BE2C (cell line): Measurements from ENCODE around the gene KCNAB1.
A peak's percentile ranks its signal among the peaks of the same experiment; 100 is the strongest.

Source experiments
- DNase-seq: peaks from one replicate; pipeline ENCODE4 v3.0.0-alpha.2; 2020
- H3K27me3 ChIP-seq: fragments of 250-450 bp; sonication (Bioruptor Pico); 2 replicates; pipeline ENCODE4 v1.5.1; 2020; ENCODE audit warnings: mild to moderate bottlenecking
- H3K36me3 ChIP-seq: fragments of 250-450 bp; sonication (Bioruptor Pico); 2 replicates; pipeline ENCODE4 v1.5.1; 2020; ENCODE audit warnings: mild to moderate bottlenecking
- H3K4me1 ChIP-seq: fragments of 250-450 bp; sonication (Bioruptor Pico); 2 replicates; pipeline ENCODE4 v1.5.1; 2020
- H3K4me3 ChIP-seq: 2 replicates; pipeline ENCODE4 v1.5.1; 2011; ENCODE audit warnings: low read depth, low read length
- H3K9me3 ChIP-seq: fragments of 250-450 bp; sonication (Bioruptor Pico); 2 replicates; pipeline ENCODE4 v1.5.1; 2020
- TF ChIP-seq, protein P1 (sequence below): IDR thresholded peaks from 2 replicates; pipeline ENCODE4 v1.5.1; 2012; ENCODE audit warnings: mild to moderate bottlenecking, low read depth, low read length

KCNAB1 gene

GRCh38 chr3:156532730-156533129, 412.4 kb downstream of the KCNAB1 start:
- Histone ChIP-seq H3K4me1 (no peaks in the 10 kb centered on the region), H3K9me3 (no peaks in the 10 kb centered on the region), H3K27me3 (no peaks in the 10 kb centered on the region), H3K36me3 (no peaks in the 10 kb centered on the region; the same call in 1 of the 2 replicates), H3K4me3 (no peak overlapping the region)
- TF ChIP-seq, protein P1, sequence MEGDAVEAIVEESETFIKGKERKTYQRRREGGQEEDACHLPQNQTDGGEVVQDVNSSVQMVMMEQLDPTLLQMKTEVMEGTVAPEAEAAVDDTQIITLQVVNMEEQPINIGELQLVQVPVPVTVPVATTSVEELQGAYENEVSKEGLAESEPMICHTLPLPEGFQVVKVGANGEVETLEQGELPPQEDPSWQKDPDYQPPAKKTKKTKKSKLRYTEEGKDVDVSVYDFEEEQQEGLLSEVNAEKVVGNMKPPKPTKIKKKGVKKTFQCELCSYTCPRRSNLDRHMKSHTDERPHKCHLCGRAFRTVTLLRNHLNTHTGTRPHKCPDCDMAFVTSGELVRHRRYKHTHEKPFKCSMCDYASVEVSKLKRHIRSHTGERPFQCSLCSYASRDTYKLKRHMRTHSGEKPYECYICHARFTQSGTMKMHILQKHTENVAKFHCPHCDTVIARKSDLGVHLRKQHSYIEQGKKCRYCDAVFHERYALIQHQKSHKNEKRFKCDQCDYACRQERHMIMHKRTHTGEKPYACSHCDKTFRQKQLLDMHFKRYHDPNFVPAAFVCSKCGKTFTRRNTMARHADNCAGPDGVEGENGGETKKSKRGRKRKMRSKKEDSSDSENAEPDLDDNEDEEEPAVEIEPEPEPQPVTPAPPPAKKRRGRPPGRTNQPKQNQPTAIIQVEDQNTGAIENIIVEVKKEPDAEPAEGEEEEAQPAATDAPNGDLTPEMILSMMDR, result no peak
- DNase-seq, result no peak

DNA sequence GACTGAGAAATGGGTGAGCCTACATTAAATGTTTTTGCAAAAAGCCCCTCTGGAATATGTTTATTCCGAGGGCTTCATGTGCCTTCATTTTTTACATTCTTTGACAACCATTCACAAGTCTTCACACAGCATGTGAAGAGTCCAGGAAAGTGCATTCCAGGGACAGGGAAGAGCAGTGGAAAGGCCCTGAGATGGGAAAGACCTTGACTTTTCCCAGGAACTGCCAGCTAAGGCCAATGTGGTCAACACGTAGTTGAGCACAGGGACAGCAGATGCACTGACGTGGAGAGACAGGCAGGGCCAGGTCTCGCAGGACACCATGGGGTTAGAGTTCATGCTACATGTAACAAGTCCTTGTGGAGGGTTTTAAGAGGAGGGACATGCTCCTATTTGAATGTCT, 412.8 kb downstream of the KCNAB1 start:
- DNase-seq, result no peak
- no peaks in the 10 kb centered on the region for H3K27me3 ChIP-seq

DNA sequence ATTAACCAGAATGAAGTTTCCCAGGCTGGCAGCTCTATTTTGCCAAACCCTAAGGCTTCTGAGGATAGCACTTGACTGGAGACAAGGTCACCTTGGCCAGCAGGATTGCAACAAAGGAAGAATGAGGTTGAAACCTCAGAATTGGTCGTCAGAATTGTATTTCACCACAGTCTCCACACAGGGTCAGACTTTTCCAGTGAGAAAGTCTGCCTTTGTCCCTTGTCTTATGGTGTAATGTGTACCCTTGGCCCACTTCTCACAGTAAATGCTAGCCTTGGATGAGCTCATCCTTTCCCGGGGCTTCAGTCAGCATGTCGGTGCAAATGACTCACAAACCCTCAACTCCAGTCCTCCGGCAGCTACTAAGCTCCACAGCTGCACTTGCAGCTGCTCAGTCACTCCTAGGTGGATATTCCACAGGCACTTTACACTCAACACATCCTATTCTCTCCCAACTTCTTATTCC, 414.8 kb downstream of the KCNAB1 start:
- Histone ChIP-seq H3K27me3 (no peaks in the 10 kb centered on the region), H3K9me3 (no peaks in the 10 kb centered on the region), H3K4me1 (no peaks in the 10 kb centered on the region), H3K36me3 (no peaks in the 10 kb centered on the region; the same call in none of the 2 replicates), H3K4me3 (no peak overlapping the region)
- peak; percentile 38 for DNase-seq
- TF ChIP-seq, protein P1, result 0 out of 2 replicates have a peak, but pooled peaks have one; percentile 8

More for the DNA sequence above, 412.8 kb downstream of the KCNAB1 start:
- H3K36me3 ChIP-seq, result no peaks in the 10 kb centered on the region; the same call in 1 of the 2 replicates
- TF ChIP-seq, protein P1, result no peak
- H3K4me1 ChIP-seq, result no peaks in the 10 kb centered on the region
- no peaks in the 10 kb centered on the region for H3K9me3 ChIP-seq
- H3K4me3 ChIP-seq, result no peak overlapping the region

DNA sequence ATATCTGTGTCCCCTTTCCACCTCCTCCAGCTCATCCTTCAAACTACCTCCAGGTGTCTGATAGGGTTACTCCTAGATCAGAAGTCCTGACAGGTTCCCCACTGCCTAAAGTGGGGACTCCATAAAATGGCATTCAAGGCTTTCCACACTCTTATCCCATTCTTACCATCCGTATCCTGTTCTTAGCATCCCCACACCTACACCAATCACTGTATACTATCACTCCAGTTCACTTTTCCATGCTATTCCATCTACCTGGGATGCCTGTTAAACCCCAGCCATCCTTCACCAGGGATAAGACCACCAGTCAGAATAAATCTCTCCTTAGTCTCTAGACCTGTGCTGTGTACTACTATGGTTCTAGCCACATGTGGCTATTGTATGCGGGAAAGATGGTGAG, 415.4 kb downstream of the KCNAB1 start:
- H3K36me3 ChIP-seq, result no peaks in the 10 kb centered on the region; the same call in none of the 2 replicates
- TF ChIP-seq, protein P1, result no peak
- DNase-seq, result no peak

DNA sequence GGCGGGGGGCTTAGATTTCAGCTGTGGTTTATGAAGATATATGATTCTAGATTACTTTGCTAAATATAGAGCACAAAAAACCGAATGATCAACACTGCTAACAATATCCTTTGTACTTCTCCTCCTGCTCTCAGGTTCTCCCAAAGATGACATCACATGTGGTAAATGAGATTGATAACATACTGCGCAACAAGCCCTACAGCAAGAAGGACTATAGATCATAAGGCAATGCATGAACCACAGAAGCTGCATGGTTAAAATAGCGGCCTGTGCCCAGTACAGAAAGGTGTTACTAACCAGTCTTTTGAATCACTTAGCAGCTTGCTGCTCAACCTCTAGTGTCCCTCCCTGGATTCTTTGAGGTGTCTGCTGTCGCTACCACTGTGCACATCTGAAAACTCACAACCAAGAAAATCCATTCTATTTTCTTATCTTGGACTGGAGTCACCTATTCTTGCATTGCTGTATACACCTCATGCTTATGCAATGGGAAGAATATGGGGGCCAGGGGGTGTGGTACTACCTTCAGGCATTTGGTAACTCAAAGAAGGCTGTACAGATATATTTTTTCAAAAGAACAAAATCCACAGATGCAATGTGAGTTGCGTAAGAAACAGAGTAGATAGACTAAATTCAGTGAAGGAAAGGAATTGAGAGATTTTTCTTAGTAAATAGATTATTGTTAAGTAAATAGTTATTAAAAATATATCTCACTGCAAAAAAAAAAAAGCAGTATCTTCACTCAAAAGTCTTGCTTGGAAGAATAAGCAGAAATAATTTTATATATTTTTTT, 416.3 kb downstream of the KCNAB1 start:
- Histone ChIP-seq H3K27me3 (no peaks in the 10 kb centered on the region), H3K4me3 (no peak overlapping the region), H3K9me3 (no peaks in the 10 kb centered on the region), H3K36me3 (peaks cover 5% of the 10 kb centered on the region), H3K4me1 (no peaks in the 10 kb centered on the region)
- TF ChIP-seq, protein P1, result no peak
- no peak for DNase-seq

More for the DNA sequence above, 415.4 kb downstream of the KCNAB1 start:
- no peaks in the 10 kb centered on the region for H3K27me3 ChIP-seq
- H3K9me3 ChIP-seq, result no peaks in the 10 kb centered on the region
- no peak overlapping the region for H3K4me3 ChIP-seq
- no peaks in the 10 kb centered on the region for H3K4me1 ChIP-seq

GRCh38 chr3:156539051-156539450, 418.7 kb downstream of the KCNAB1 start:
- Histone ChIP-seq H3K4me1 (no peaks in the 10 kb centered on the region), H3K27me3 (no peaks in the 10 kb centered on the region), H3K4me3 (no peak overlapping the region), H3K36me3 (peaks cover 27% of the 10 kb centered on the region), H3K9me3 (no peaks in the 10 kb centered on the region)
- TF ChIP-seq, protein P1, result no peak
- DNase-seq, result no peak
